CD4-positive, CD25-positive, alpha-beta regulatory T cell (primary cell): Measurements from ENCODE around the gene TCTA. TPM values are rescaled to one million over a fixed set of nuclear protein-coding genes. Genes with fewer than 3 reads are reported as not detected.

ENCODE experiments used
- ATAC-seq, 2 donors: fragments of 150-1000 bp; cut with Tn5 transposase; one replicate each; pipeline ENCODE4 v1.10.0; 2021; ENCODE audit warnings: low read depth in 2 of 2, moderate number of reproducible peaks in 2 of 2, moderate library complexity in 1 of 2
- DNase-seq, 3 donors: peaks; one replicate each; pipeline versions ENCODE4 v3.0.0 to v3.0.0-alpha.2; 2012 to 2022; ENCODE audit warnings: mixed read lengths in 1 of 3
- H3K27ac ChIP-seq: one replicate; pipeline ENCODE4 v1.7.0; 2013; ENCODE audit warnings: mild to moderate bottlenecking, low read length; ENCODE audit not compliant: insufficient read depth, poor library complexity, severe bottlenecking
- H3K27me3 ChIP-seq: one replicate; pipeline ENCODE4 v1.7.0; 2013; ENCODE audit warnings: low read length; ENCODE audit not compliant: control insufficient read depth, insufficient read depth
- H3K36me3 ChIP-seq: one replicate; pipeline ENCODE4 v1.7.0; 2013; ENCODE audit warnings: mild to moderate bottlenecking, low read length, moderate library complexity; ENCODE audit not compliant: control insufficient read depth, insufficient read depth
- H3K4me1 ChIP-seq: 2 replicates; pipeline ENCODE4 v1.7.0; 2013; ENCODE audit warnings: mild to moderate bottlenecking, low read length; ENCODE audit not compliant: insufficient read depth, control insufficient read depth, poor library complexity, severe bottlenecking
- H3K4me3 ChIP-seq: one replicate; pipeline ENCODE4 v1.7.0; 2013; ENCODE audit warnings: low read depth, mild to moderate bottlenecking, low read length, moderate library complexity
- H3K9me3 ChIP-seq, 2 experiments: 1 replicate in 1 of 2; 2 replicates in 1 of 2; pipeline ENCODE4 v1.7.0; 2013; ENCODE audit warnings: low read length in 2 of 2, mild to moderate bottlenecking in 1 of 2, moderate library complexity in 1 of 2; ENCODE audit not compliant: control insufficient read depth in 2 of 2
- H3K27ac Mint-ChIP-seq, 3 donors: one replicate each; pipeline ENCODE4 v1.8.0; 2020 to 2022; ENCODE audit warnings: mild to moderate bottlenecking in 3 of 3, mixed read lengths in 3 of 3, moderate library complexity in 2 of 3
- H3K27me3 Mint-ChIP-seq: one replicate; pipeline ENCODE4 v1.8.0; 2022; ENCODE audit warnings: mild to moderate bottlenecking, mixed read lengths
- H3K36me3 Mint-ChIP-seq: one replicate; pipeline ENCODE4 v1.8.0; 2020; ENCODE audit warnings: mixed read lengths
- H3K4me1 Mint-ChIP-seq, 4 donors: one replicate each; pipeline ENCODE4 v1.8.0; 2020 to 2022; ENCODE audit warnings: mixed read lengths in 4 of 4, mild to moderate bottlenecking in 1 of 4
- H3K4me3 Mint-ChIP-seq, 4 donors: one replicate each; pipeline ENCODE4 v1.8.0; 2020 to 2022; ENCODE audit warnings: mild to moderate bottlenecking in 4 of 4, mixed read lengths in 4 of 4, moderate library complexity in 3 of 4
- H3K9me3 Mint-ChIP-seq, 7 donors: one replicate each; pipeline ENCODE4 v1.8.0; 2020 to 2022; ENCODE audit warnings: mixed read lengths in 7 of 7, mild to moderate bottlenecking in 3 of 7, moderate library complexity in 2 of 7
- polyA plus RNA-seq, 4 donors: library from polyadenylated mRNA; unstranded; fragments of 300-500 nt; fragmentation: Illumina TruSeq; gene quantifications; one replicate each; pipeline ENCODE4 v1.2.3, GENCODE V29; 2021
- total RNA-seq: library from RNA; stranded (reverse); gene quantifications from one replicate; pipeline ENCODE4 v1.2.3, GENCODE V29; 2022

The TCTA gene
- total and polyA plus RNA-seq, 5 donors from 2014 or later, result 27.6 to 39.7 (median 33.6) TPM

DNA sequence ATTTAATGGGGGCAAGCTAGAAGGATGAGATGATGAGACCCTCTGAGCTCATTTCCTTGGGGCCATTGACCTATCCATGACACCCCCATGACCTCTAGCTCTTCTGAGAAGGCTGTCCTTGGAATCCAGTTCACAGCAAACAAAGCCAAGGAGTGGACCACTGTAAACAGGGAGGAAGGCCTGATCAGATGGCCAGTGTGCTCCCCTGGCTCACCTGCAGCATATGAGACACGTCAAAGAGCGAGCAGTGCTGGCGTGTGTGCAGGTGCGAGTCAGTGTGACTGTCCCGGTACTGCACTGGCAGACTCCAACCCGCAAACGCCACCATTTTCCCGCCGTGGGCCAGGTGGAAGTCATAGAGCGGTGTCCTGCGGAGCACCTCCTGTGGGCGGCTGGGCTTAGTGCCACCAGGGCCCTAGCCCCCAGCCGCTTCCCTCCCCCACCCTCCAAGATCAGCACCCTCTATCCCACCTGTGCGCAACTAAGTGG lies 9.7 kb downstream of the TCTA start:
- Mint-ChIP-seq H3K27ac (peak overlapping the region in 1 of 3 donors; percentile 20), H3K27me3 (no peaks in the 10 kb centered on the region), H3K9me3 (no peaks in the 10 kb centered on the region), H3K4me3 (peak overlapping the region in 1 of 4 donors; percentile 79), H3K36me3 (peaks cover 14% of the 10 kb centered on the region), H3K4me1 (peaks cover 0 to 56% (median 24%) of the 10 kb centered on the region in 4 donors)
- DNase-seq (no peak), ATAC-seq (no peak)
- H3K9me3 ChIP-seq, result no peaks in the 10 kb centered on the region
- H3K27me3 ChIP-seq, result no peaks in the 10 kb centered on the region
- H3K4me1 ChIP-seq, result peaks cover 18% of the 10 kb centered on the region
- H3K27ac ChIP-seq, result no peak overlapping the region
- no peak overlapping the region for H3K4me3 ChIP-seq
- peaks cover 14% of the 10 kb centered on the region for H3K36me3 ChIP-seq

DNA sequence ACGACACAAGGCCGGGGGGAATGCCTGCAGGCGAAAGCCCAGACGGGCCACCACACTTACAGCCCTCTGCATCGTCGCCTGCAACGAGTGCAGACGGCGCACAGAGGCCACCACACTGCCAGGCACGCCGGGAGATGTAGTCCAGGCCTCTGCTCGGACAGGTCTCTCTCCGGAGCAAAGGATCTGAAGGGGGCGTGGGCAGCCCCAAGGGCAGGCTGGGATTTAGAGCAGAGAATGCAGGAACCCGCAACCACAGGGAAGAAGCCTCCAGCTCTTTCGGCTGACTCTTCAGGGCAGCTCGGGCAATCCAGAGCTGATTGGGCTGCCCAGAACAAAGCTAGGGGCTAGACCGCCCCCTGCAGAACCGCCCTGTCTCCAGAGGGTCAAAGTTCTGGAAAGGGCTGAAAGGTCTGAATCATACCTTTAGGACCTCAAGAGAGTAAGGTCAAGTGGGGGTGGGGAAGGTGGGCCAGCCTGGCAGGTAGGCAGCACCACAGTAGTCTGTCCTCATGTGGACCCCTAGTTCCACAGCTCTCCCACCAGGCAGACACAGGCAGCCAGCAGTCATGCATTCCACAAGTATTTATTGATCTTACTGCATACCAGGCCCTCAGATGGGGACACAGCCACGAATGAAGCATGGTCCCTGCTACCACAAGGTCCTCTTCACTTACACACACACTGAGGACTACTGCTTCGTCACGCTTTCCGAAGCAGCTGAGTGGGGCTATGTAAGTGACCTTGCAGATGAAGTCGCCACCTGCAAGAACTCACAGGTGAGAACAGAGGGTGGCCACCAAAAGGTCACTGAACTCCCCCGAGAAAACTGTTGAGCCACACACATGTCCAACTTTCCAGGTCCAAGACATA lies 10.4 kb downstream of the TCTA start, which contains the start of gene AMT:
Gene AMT (minus strand): TSS at position 95 of the 870 bp plus-strand sequence. CDS start 23 bp downstream, at position 72.
- Histone ChIP-seq H3K27ac (no peak within 1 kb of the TSS), H3K27me3 (no peaks in the 10 kb centered on the region), H3K36me3 (peaks cover 14% of the 10 kb centered on the region), H3K4me3 (no peak within 1 kb of the TSS), H3K4me1 (peaks cover 11% of the 10 kb centered on the region), H3K9me3 (no peaks in the 10 kb centered on the region)
- H3K27me3 Mint-ChIP-seq, result no peaks in the 10 kb centered on the region
- H3K27ac Mint-ChIP-seq, result peak within 1 kb of the TSS; percentile 20 to 75 (median 63)
- H3K36me3 Mint-ChIP-seq, result peaks cover 14% of the 10 kb centered on the region
- peaks cover 0 to 50% (median 21%) of the 10 kb centered on the region in 4 donors for H3K4me1 Mint-ChIP-seq
- peak within 1 kb of the TSS in 2 of 4 donors; percentile 4 to 79 for H3K4me3 Mint-ChIP-seq
- ATAC-seq, result no peak
- DNase-seq, result no peak
- H3K9me3 Mint-ChIP-seq, result no peaks in the 10 kb centered on the region

- Histone ChIP-seq H3K4me1 (peaks cover 5% of the 10 kb centered on the region), H3K27me3 (no peaks in the 10 kb centered on the region), H3K36me3 (peaks cover 11% of the 10 kb centered on the region), H3K27ac (no peak overlapping the region), H3K4me3 (no peak overlapping the region), H3K9me3 (no peaks in the 10 kb centered on the region)
- Mint-ChIP-seq H3K4me3 (peak overlapping the region in 2 of 4 donors; percentile 7 to 50), H3K36me3 (peaks cover 14% of the 10 kb centered on the region), H3K27ac (peak overlapping the region in 1 of 3 donors; percentile 82), H3K27me3 (no peaks in the 10 kb centered on the region), H3K9me3 (no peaks in the 10 kb centered on the region), H3K4me1 (peaks cover 0 to 49% (median 24%) of the 10 kb centered on the region in 4 donors)
- ATAC-seq (no peak), DNase-seq (no peak)
Measured at GRCh38 chr3:49424816-49425215, 12.6 kb downstream of the TCTA start.

DNA sequence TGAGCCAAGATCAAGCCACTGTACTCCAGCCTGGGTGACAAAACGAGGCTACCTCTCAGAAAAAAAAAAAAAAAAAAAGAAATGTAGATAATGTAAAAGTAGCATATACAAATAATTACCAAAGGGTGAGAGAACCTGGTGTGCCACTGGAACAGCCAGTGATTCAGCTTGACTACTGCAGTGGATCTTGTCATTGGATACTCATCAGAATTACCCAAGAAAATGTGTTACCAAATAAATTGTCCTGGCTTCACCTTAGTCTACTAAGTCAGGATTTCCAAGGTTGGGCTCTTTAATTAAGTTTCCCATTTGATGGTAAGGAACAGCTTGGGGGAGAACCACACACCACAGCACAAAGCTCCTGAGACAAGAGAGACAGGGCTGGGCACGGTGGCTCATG lies 15.4 kb downstream of the TCTA start:
- peak overlapping the region; percentile 47 to 95 (median 94) for H3K4me3 Mint-ChIP-seq
- Histone ChIP-seq H3K4me1 (peaks cover 8% of the 10 kb centered on the region), H3K27me3 (no peaks in the 10 kb centered on the region), H3K9me3 (no peaks in the 10 kb centered on the region), H3K27ac (no peak overlapping the region), H3K4me3 (no peak overlapping the region), H3K36me3 (peaks cover 11% of the 10 kb centered on the region)
- peaks cover 0 to 43% (median 24%) of the 10 kb centered on the region in 4 donors for H3K4me1 Mint-ChIP-seq
- ATAC-seq (no peak), DNase-seq (no peak)
- H3K27ac Mint-ChIP-seq, result peak overlapping the region in 1 of 3 donors; percentile 43
- H3K36me3 Mint-ChIP-seq, result peaks cover 11% of the 10 kb centered on the region
- H3K27me3 Mint-ChIP-seq, result no peaks in the 10 kb centered on the region
- H3K9me3 Mint-ChIP-seq, result no peaks in the 10 kb centered on the region

DNA sequence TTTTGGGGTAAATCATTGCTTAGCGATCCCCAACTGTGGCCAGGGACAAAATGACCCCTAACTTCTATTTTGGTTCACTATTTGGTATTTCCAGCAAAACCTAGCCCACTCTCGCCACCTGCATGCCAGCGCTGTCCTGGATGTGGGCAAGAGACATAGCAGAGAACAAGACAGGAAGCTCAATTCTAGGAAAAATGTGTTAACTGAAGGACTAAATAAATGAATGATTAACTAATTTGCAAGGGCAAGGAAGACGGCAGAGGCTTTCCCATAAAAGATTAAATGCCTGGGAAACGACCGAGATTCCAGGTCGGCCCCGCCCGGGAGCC lies 16.5 kb downstream of the TCTA start:
- H3K9me3 ChIP-seq, result no peaks in the 10 kb centered on the region
- peaks cover 11% of the 10 kb centered on the region for H3K36me3 ChIP-seq
- Mint-ChIP-seq H3K4me3 (peak overlapping the region; percentile 93 to 99 (median 95)), H3K9me3 (no peaks in the 10 kb centered on the region), H3K27me3 (no peaks in the 10 kb centered on the region), H3K27ac (peak overlapping the region in 2 of 3 donors; percentile 94 to 96), H3K4me1 (peaks cover 0 to 35% (median 24%) of the 10 kb centered on the region in 4 donors), H3K36me3 (peaks cover 7% of the 10 kb centered on the region)
- peak overlapping the region; percentile 85 for H3K27ac ChIP-seq
- H3K4me3 ChIP-seq, result peak overlapping the region; percentile 81
- H3K4me1 ChIP-seq, result peaks cover 8% of the 10 kb centered on the region
- H3K27me3 ChIP-seq, result no peaks in the 10 kb centered on the region
- peak in 1 of 2 donors; percentile 9 for ATAC-seq
- DNase-seq, result peak in 1 of 3 donors; percentile 53

DNA sequence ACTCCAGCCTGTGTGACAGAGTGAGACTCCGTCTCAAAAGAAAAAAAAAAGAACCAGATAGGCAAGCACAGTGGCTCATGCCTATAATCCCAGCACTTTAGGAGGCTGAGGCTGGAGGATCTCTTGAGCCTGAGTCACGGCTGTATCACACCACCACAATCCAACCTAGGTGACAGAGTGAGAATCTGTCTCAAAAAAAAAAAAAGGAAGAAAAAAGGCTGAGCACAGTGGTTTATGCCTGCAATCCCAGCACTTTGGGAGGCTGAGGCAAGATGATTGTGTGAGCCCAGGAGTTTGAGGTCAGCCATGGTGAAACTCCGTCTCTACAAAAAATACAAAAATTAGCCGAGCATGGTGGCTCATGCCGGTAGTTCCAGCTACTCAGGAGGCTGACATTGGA lies 22.5 kb downstream of the TCTA start:
- no peak overlapping the region for H3K27ac ChIP-seq
- no peak for DNase-seq
- no peaks in the 10 kb centered on the region for H3K9me3 Mint-ChIP-seq

DNA sequence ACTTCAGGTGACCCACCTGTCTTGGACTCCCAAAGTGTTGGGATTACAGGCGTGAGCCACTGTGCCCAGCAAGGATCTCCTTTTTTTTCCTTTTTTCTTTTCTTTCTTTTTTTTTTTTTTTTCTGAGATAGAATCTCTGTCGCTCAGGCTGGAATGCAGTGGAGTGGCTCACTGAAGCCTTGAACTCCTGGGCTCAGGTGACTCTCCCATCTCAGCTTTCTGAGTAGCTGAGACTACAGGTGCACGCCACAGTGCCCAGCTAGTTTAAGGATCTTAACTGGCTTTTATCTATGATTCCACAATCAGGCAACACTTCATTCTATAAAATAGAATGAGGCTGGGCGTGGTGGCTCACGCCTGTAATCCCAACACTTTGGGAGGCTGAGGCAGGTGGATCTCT lies 33.2 kb downstream of the TCTA start:
- H3K27ac ChIP-seq, result no peak overlapping the region
- no peaks in the 10 kb centered on the region for H3K9me3 Mint-ChIP-seq

More for the DNA sequence above, 22.5 kb downstream of the TCTA start:
- Mint-ChIP-seq H3K4me3 (no peak overlapping the region), H3K27ac (peak overlapping the region in 1 of 3 donors; percentile 69), H3K36me3 (no peaks in the 10 kb centered on the region), H3K27me3 (no peaks in the 10 kb centered on the region), H3K4me1 (peaks cover 0 to 9% (median 4%) of the 10 kb centered on the region in 4 donors)
- ATAC-seq, result no peak
- no peaks in the 10 kb centered on the region for H3K36me3 ChIP-seq
- H3K9me3 ChIP-seq, result no peaks in the 10 kb centered on the region
- peaks cover 4% of the 10 kb centered on the region for H3K4me1 ChIP-seq
- H3K27me3 ChIP-seq, result no peaks in the 10 kb centered on the region
- no peak overlapping the region for H3K4me3 ChIP-seq

More for the DNA sequence above, 33.2 kb downstream of the TCTA start:
- ATAC-seq (no peak), DNase-seq (no peak)
- Histone ChIP-seq H3K4me1 (peaks cover 16% of the 10 kb centered on the region), H3K4me3 (no peak overlapping the region), H3K27me3 (no peaks in the 10 kb centered on the region), H3K9me3 (no peaks in the 10 kb centered on the region), H3K36me3 (no peaks in the 10 kb centered on the region)
- Mint-ChIP-seq H3K36me3 (no peaks in the 10 kb centered on the region), H3K4me3 (no peak overlapping the region), H3K27ac (peak overlapping the region in 1 of 3 donors; percentile 59), H3K27me3 (peaks cover 4% of the 10 kb centered on the region), H3K4me1 (peaks cover 11 to 27% (median 15%) of the 10 kb centered on the region in 4 donors)
